Measurements from ENCODE around the gene ASTN2.

Gene ASTN2

GRCh38 chr9:116566677-116567488 lies 848.0 kb downstream of the ASTN2 start:
- DNase-seq (ENCODE audit: low spot score), result no peak

- no peak for DNase-seq (ENCODE audit: low spot score)
These were observed 848.9 kb downstream of the ASTN2 start for GRCh38 chr9:116565986-116566385.

GRCh38 chr9:116564266-116564793 lies 850.5 kb downstream of the ASTN2 start:
- DNase-seq (ENCODE audit: low spot score), result no peak

- DNase-seq (ENCODE audit: low spot score), result no peak
These were observed 855.9 kb downstream of the ASTN2 start for GRCh38 chr9:116558818-116559540.

- DNase-seq (ENCODE audit: low spot score), result no peak
These were observed 856.8 kb downstream of the ASTN2 start for GRCh38 chr9:116558035-116558434.

GRCh38 chr9:116555556-116556155 lies 859.2 kb downstream of the ASTN2 start:
- no peak for DNase-seq (ENCODE audit: low spot score)

GRCh38 chr9:116555119-116555518 lies 859.7 kb downstream of the ASTN2 start:
- no peak for DNase-seq (ENCODE audit: low spot score)

- DNase-seq (ENCODE audit: low spot score), result peak; percentile 15
These were observed 864.0 kb downstream of the ASTN2 start for GRCh38 chr9:116550696-116551436.

- DNase-seq (ENCODE audit: low spot score), result no peak
These were observed 864.8 kb downstream of the ASTN2 start for GRCh38 chr9:116549786-116550660.

GRCh38 chr9:116549061-116549664 lies 865.7 kb downstream of the ASTN2 start:
- peak; percentile 89 for DNase-seq (ENCODE audit: low spot score)

GRCh38 chr9:116547729-116548426 lies 867.0 kb downstream of the ASTN2 start:
- no peak for DNase-seq (ENCODE audit: low spot score)

GRCh38 chr9:116546711-116547581 lies 867.9 kb downstream of the ASTN2 start:
- DNase-seq (ENCODE audit: low spot score), result no peak

GRCh38 chr9:116544896-116545295 lies 870.0 kb downstream of the ASTN2 start:
- no peak for DNase-seq (ENCODE audit: low spot score)

GRCh38 chr9:116543731-116544400 lies 871.0 kb downstream of the ASTN2 start:
- peak; percentile 10 for DNase-seq (ENCODE audit: low spot score)

- no peak for DNase-seq (ENCODE audit: low spot score)
These were observed 873.5 kb downstream of the ASTN2 start for GRCh38 chr9:116541402-116541801.

GRCh38 chr9:116539549-116539948 lies 875.3 kb downstream of the ASTN2 start:
- DNase-seq (ENCODE audit: low spot score), result no peak

- no peak for DNase-seq (ENCODE audit: low spot score)
These were observed 889.2 kb downstream of the ASTN2 start for GRCh38 chr9:116525611-116526010.

GRCh38 chr9:116524778-116525470 lies 889.9 kb downstream of the ASTN2 start:
- no peak for DNase-seq (ENCODE audit: low spot score)

Measured in RKO (cell line).